Activated gamma-delta T cell (primary cell): ENCODE measurements around the gene CCDC159.

Experiments used
- DNase-seq: peaks from one replicate; lab custom pipeline; 2025; lab: John Stamatoyannopoulos, UW

The CCDC159 gene

GRCh38 chr19:11390933-11391680 lies 44.8 kb downstream of the CCDC159 start:
- DNase-seq: no peak

GRCh38 chr19:11397089-11397610 lies 50.8 kb downstream of the CCDC159 start:
- DNase-seq: no peak

GRCh38 chr19:11399667-11400066 lies 53.3 kb downstream of the CCDC159 start:
- DNase-seq: no peak

GRCh38 chr19:11400798-11401197 lies 54.5 kb downstream of the CCDC159 start:
- DNase-seq: no peak

- DNase-seq: no peak
Measured at GRCh38 chr19:11401808-11402543, 55.7 kb downstream of the CCDC159 start.
